PC-9 (cell line): Measurements from ENCODE around the gene ACAD10.

Experiments used
- CTCF ChIP-seq: fragments of 200-600 bp; sonication (generic); conservative IDR thresholded peaks from 2 replicates; pipeline ENCODE4 v1.6.1; 2017; ENCODE audit warnings: mixed run types, antibody characterized with exemption, mild to moderate bottlenecking, moderate library complexity
- EZH2 ChIP-seq: fragments of 200-600 bp; sonication (generic); IDR thresholded peaks from 2 replicates; pipeline ENCODE4 v1.8.0; 2017; ENCODE audit warnings: antibody characterized with exemption, low read depth

- TF ChIP-seq CTCF (no peak), EZH2 (no peak)
These were observed 63.5 kb downstream of the ACAD10 start for GRCh38 chr12:111749391-111749790.
